Stomach (tissue), 9 donors: ENCODE results near the gene MARCHF3. TPM values are rescaled to one million over a fixed set of nuclear protein-coding genes. Genes with fewer than 3 reads are reported as not detected.

Experiments
- DNase-seq, 2 donors: peaks; one replicate each; pipeline versions ENCODE4 v3.0.0 to v3.0.0-alpha.2; 2013 to 2019
- H3K27ac ChIP-seq, 5 donors: fragments of 200-600 bp in 4 of 5; sonication (generic) in 4 of 5; one replicate each; pipeline ENCODE4 v1.5.1; 2013 to 2019; ENCODE audit warnings: mild to moderate bottlenecking in 1 of 5, moderate library complexity in 1 of 5
- H3K27me3 ChIP-seq, 3 donors: fragments of 200-600 bp; sonication (generic); one replicate each; pipeline ENCODE4 v1.5.1; 2017 to 2019; ENCODE audit warnings: mixed run types in 1 of 3
- H3K36me3 ChIP-seq, 4 donors: fragments of 200-600 bp; sonication (generic); 1 replicate in 3 of 4; 2 replicates in 1 of 4; pipeline ENCODE4 v1.5.1; 2016 to 2019
- H3K4me1 ChIP-seq, 4 donors: fragments of 200-600 bp; sonication (generic); one replicate each; pipeline ENCODE4 v1.5.1; 2016 to 2019
- H3K4me3 ChIP-seq, 4 donors: fragments of 200-600 bp; sonication (generic) in 3 of 4; one replicate each; pipeline ENCODE4 v1.5.1; 2016 to 2019; ENCODE audit warnings: mild to moderate bottlenecking in 1 of 4
- H3K9me3 ChIP-seq, 4 donors: fragments of 200-600 bp; sonication (generic); one replicate each; pipeline ENCODE4 v1.5.1; 2016 to 2019
- EP300 ChIP-seq: sonication (generic); formaldehyde crosslinking; IDR thresholded peaks from one replicate; pipeline ENCODE4 v1.6.1; 2017; ENCODE audit warnings: antibody characterized with exemption
- POLR2A ChIP-seq, 4 donors: fragments of 450-650 bp; IDR thresholded peaks; one replicate each; pipeline ENCODE4 v1.6.1; 2016; ENCODE audit warnings: antibody characterized with exemption in 4 of 4, control low read depth in 2 of 4, mild to moderate bottlenecking in 1 of 4, moderate library complexity in 1 of 4
- POLR2AphosphoS5 ChIP-seq, 3 donors: sonication (generic); formaldehyde crosslinking; IDR thresholded peaks; one replicate each; pipeline ENCODE4 v1.6.1; 2016; ENCODE audit warnings: antibody characterized with exemption in 3 of 3
- WGBS, 5 donors: extraction: QIAGEN DNeasy Blood & Tissue Kit in 3 of 5; methylation state at CpG; one replicate each; pipeline versions ENCODE4 v1.1.5 to v1.1.7; 2013 to 2018; 5-methylcytosine and 5-hydroxymethylcytosine counted together
- intact Hi-C: fragments of 100-400 bp; cut with DNase I; formaldehyde crosslinking; loops from one replicate; pipeline ENCODE4 v1.15.1; 2023; ENCODE audit warnings: low total_unique reads
- polyA plus RNA-seq, 3 donors: library from polyadenylated mRNA; stranded (reverse); fragments of 200-250 nt; gene quantifications; one replicate each; pipeline ENCODE4 v1.2.3, GENCODE V29; 2013
- total RNA-seq, 5 donors: library from RNA; depleted of rRNA; stranded (reverse); fragments of >200 nt; gene quantifications; one replicate each; pipeline versions ENCODE4 v1.1.0 to v1.2.3, GENCODE V29; 2014 to 2016
- TF ChIP-seq, protein P1 (sequence below), 7 experiments: fragments of 450-650 bp in 4 of 7; fragments of 200-600 bp in 3 of 7; sonication (generic) in 3 of 7; IDR thresholded peaks; one replicate each; pipeline ENCODE4 v1.5.1; 2016 to 2019; ENCODE audit warnings: antibody characterized with exemption in 7 of 7, control low read depth in 2 of 7, mild to moderate bottlenecking in 1 of 7
- donor health status: healthy with polysubstance abuse.
- donor health status: Bipolar disorder and iron deficiency.
- donor health status: healthy.

Gene MARCHF3
- total and polyA plus RNA-seq, 8 donors: 1.1 to 11.9 (median 2.6) TPM; not detected in 1

DNA sequence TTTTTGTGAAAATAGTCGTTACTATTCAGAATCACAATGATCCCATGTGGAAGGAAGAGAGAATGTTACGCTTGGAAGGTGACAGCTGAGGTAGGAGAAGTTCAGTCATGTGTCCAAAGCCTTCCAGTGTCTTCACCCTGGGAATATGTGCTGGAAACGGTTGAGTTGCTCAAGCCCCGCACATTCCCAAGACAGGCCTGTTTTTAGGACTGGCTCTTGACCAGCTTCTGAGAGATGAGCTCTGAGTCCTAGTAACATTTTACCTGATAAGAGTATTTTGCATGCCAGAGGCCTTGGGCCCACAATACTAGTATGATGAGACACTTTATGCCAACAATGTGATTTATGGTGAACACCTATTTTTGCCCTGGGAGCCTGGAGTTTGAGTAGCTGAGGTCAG lies 151.7 kb downstream of the MARCHF3 start:
- H3K27ac ChIP-seq: no peak overlapping the region
- TF ChIP-seq POLR2A (IDR thresholded peaks at IDR 0.05): no peak
- TF ChIP-seq POLR2AphosphoS5 (IDR thresholded peaks at IDR 0.05): no peak
- TF ChIP-seq, protein P1, sequence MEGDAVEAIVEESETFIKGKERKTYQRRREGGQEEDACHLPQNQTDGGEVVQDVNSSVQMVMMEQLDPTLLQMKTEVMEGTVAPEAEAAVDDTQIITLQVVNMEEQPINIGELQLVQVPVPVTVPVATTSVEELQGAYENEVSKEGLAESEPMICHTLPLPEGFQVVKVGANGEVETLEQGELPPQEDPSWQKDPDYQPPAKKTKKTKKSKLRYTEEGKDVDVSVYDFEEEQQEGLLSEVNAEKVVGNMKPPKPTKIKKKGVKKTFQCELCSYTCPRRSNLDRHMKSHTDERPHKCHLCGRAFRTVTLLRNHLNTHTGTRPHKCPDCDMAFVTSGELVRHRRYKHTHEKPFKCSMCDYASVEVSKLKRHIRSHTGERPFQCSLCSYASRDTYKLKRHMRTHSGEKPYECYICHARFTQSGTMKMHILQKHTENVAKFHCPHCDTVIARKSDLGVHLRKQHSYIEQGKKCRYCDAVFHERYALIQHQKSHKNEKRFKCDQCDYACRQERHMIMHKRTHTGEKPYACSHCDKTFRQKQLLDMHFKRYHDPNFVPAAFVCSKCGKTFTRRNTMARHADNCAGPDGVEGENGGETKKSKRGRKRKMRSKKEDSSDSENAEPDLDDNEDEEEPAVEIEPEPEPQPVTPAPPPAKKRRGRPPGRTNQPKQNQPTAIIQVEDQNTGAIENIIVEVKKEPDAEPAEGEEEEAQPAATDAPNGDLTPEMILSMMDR (IDR thresholded peaks at IDR 0.05): no peak
- no peak for TF ChIP-seq EP300
- H3K36me3 ChIP-seq: peaks cover 0 to 4% (median 0%) of the 10 kb centered on the region in 4 donors
- DNase-seq: no peak
- H3K27me3 ChIP-seq: no peaks in the 10 kb centered on the region
- H3K4me1 ChIP-seq: peaks cover 0 to 11% (median 3%) of the 10 kb centered on the region in 4 donors
- 91 to 95% (median 94%) methylated on average over 4 of the region's 4 CpGs for WGBS, 5 donors
- H3K4me3 ChIP-seq: no peak overlapping the region
- H3K9me3 ChIP-seq: no peaks in the 10 kb centered on the region
- intact Hi-C loops: no loop called here

DNA sequence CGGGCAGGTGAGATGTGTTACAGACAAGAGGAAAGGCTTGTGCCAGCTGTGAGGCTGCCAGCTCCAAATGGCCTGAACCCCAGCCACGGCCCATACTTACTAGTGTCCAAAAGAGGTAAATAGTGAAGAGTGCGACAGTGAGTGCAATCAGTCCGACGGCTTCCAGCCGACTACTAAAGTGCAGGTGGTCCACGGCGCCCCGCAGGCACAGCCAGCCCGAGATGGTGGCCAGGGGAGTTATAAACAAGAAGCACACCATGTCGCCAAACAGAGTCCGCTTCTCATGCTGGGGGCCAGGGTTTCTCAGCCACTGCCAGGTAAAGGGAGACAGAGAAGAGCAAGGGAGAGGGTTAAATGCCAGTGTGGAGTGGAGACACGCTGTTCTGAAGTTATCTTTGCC lies 152.3 kb downstream of the MARCHF3 start:
- peaks cover 0 to 4% (median 0%) of the 10 kb centered on the region in 4 donors for H3K36me3 ChIP-seq
- no peaks in the 10 kb centered on the region for H3K27me3 ChIP-seq
- H3K4me1 ChIP-seq: peaks cover 0 to 10% (median 3%) of the 10 kb centered on the region in 4 donors
- intact Hi-C loops: no loop called here
- H3K9me3 ChIP-seq: no peaks in the 10 kb centered on the region
- no peak for DNase-seq
- H3K4me3 ChIP-seq: no peak overlapping the region
- H3K27ac ChIP-seq: no peak overlapping the region
- WGBS, 5 donors: 79 to 92% (median 83%) methylated on average over 12 to 13 of the region's 13 CpGs
- TF ChIP-seq, protein P1 (IDR thresholded peaks at IDR 0.05): no peak
- TF ChIP-seq EP300: no peak
- TF ChIP-seq POLR2A (IDR thresholded peaks at IDR 0.05): no peak
- no peak for TF ChIP-seq POLR2AphosphoS5 (IDR thresholded peaks at IDR 0.05)

DNA sequence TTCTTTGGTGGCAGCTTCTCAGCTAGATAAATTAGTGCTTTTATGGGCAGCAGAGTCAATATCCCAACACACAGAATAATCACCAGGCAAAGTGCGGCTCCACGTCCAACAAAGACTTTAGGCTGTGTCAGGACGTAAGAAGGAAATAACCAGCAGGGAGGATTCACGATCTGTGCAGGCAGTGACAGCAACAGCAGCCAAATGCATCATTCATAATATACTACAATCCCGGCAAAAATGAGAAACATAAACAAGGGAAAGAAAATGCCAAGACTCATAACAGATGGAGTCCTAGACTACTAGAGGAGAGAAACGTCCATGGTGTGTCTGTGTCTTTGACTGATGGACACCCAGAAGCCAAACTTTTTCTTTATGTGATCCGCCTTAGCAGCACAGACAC lies 152.8 kb downstream of the MARCHF3 start:
- Histone ChIP-seq H3K4me3 (no peak overlapping the region), H3K4me1 (peaks cover 0 to 10% (median 3%) of the 10 kb centered on the region in 4 donors), H3K27ac (no peak overlapping the region), H3K36me3 (peaks cover 0 to 4% (median 0%) of the 10 kb centered on the region in 4 donors), H3K9me3 (no peaks in the 10 kb centered on the region), H3K27me3 (no peaks in the 10 kb centered on the region)
- DNase-seq: peak in 1 of 2 donors; percentile 28
- intact Hi-C loops: no loop called here
- 72 to 81% (median 76%) methylated on average over 7 of the region's 7 CpGs for WGBS, 5 donors
- TF ChIP-seq POLR2A (IDR thresholded peaks at IDR 0.05) (no peak), POLR2AphosphoS5 (IDR thresholded peaks at IDR 0.05) (no peak), EP300 (no peak)
- TF ChIP-seq, protein P1 (IDR thresholded peaks at IDR 0.05): no peak

DNA sequence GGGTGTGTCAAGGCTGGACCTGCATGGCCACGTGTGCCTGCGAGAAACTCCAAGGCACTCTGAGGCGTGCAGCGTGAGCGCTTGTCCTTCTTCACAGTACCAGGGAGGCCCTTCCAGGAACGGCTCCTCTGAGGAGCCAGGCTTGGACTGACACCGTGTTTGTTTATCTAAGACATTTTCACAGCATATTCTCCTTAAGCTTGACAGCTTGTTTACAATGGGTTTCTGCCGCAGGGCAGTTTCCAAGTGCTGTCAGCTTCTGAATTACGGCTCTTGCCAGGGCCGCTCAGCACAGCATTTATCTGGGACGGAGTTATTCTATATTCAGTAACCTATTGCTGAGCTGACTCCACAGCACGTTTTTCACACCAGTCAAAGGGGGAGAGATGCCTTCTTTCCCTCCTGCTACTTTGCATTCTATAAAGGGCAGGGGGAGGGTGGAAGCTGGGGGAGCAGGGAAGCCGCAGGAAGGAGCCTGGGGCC lies 155.0 kb downstream of the MARCHF3 start:
- H3K27ac ChIP-seq: no peak overlapping the region
- 36 to 68% (median 58%) methylated on average over 13 of the region's 13 CpGs for WGBS, 5 donors
- H3K4me1 ChIP-seq: peaks cover 0 to 10% (median 3%) of the 10 kb centered on the region in 4 donors
- DNase-seq: peak in 1 of 2 donors; percentile 69
- no peaks in the 10 kb centered on the region for H3K9me3 ChIP-seq
- peaks cover 0 to 4% (median 0%) of the 10 kb centered on the region in 4 donors for H3K36me3 ChIP-seq
- intact Hi-C loops: no loop called here
- H3K27me3 ChIP-seq: peaks cover 0 to 8% (median 0%) of the 10 kb centered on the region in 3 donors
- TF ChIP-seq EP300: no peak
- no peak for TF ChIP-seq POLR2A (IDR thresholded peaks at IDR 0.05)
- no peak for TF ChIP-seq POLR2AphosphoS5 (IDR thresholded peaks at IDR 0.05)
- TF ChIP-seq, protein P1 (IDR thresholded peaks at IDR 0.05): no peak
- H3K4me3 ChIP-seq: no peak overlapping the region
